H1 (cell line): ENCODE data around the gene TOMM7. TPM values are rescaled to one million over a fixed set of nuclear protein-coding genes. Genes with fewer than 3 reads are reported as not detected.
"Not testable (repeated sequence)": the region's sequence is repeated elsewhere in the genome, so short reads cannot be mapped to it uniquely, and the experiment has no call there.

Experiments
- CTCF ChIA-PET: fragments of 300-600 bp; sonication (Branson Sonifier 250); formaldehyde crosslinking; loops from one replicate; lab custom pipeline; 2021; ENCODE audit not compliant: partially characterized antibody; lab: Charles Lee
- POLR2A ChIA-PET: fragments of 300-600 bp; sonication (Branson Sonifier 250); formaldehyde crosslinking; loops from one replicate; lab custom pipeline; 2021; ENCODE audit warnings: inconsistent platforms; ENCODE audit not compliant: partially characterized antibody; lab: Charles Lee
- DNase-seq, 2 experiments: peaks; one replicate each; pipeline versions ENCODE4 v3.0.0 to v3.0.0-alpha.2; 2010 to 2022; ENCODE audit warnings: low spot score in 2 of 2, low read depth in 1 of 2, mixed read lengths in 1 of 2
- FAIRE-seq: peaks from 2 replicates; lab custom pipeline; 2011; peaks lifted over from hg19 to GRCh38; lab: Jason Lieb, UNC
- H2AFZ ChIP-seq: 2 replicates; pipeline ENCODE4 v1.8.1; 2012; ENCODE audit warnings: low read length, inconsistent platforms
- H2AK5ac ChIP-seq: 2 replicates; pipeline ENCODE4 v1.6.1; 2013; ENCODE audit warnings: low read depth, low read length
- H2BK120ac ChIP-seq: replicated peaks from 2 replicates; pipeline ENCODE3; 2013; ENCODE audit warnings: low read depth, low read length, inconsistent platforms
- H2BK12ac ChIP-seq: 2 replicates; pipeline ENCODE4 v1.6.1; 2013; ENCODE audit warnings: low read depth, low read length
- H2BK15ac ChIP-seq: 2 replicates; pipeline ENCODE4 v1.6.1; 2013; ENCODE audit warnings: low read length
- H2BK20ac ChIP-seq: 2 replicates; pipeline ENCODE4 v1.6.1; 2013; ENCODE audit warnings: low read length
- H2BK5ac ChIP-seq: 2 replicates; pipeline ENCODE4 v1.6.1; 2013; ENCODE audit warnings: low read depth, low read length
- H3K14ac ChIP-seq: 2 replicates; pipeline ENCODE4 v1.6.1; 2013; ENCODE audit warnings: inconsistent platforms; ENCODE audit not compliant: insufficient read length
- H3K18ac ChIP-seq: 2 replicates; pipeline ENCODE4 v1.6.1; 2013; ENCODE audit warnings: low read length; ENCODE audit errors: extremely low read depth
- H3K23ac ChIP-seq: 2 replicates; pipeline ENCODE4 v1.6.1; 2013; ENCODE audit warnings: inconsistent platforms; ENCODE audit not compliant: insufficient read length
- H3K23me2 ChIP-seq: 2 replicates; pipeline ENCODE4 v1.6.1; 2013; ENCODE audit warnings: low read depth, low read length
- H3K27ac ChIP-seq: 2 replicates; pipeline ENCODE4 v1.6.1; 2011; ENCODE audit warnings: low read depth, low read length, inconsistent platforms
- H3K27me3 ChIP-seq, 4 experiments: replicated peaks in 1 of 4; 1 replicate in 1 of 4; 2 replicates in 3 of 4; pipeline versions ENCODE4 v1.6.1 to v1.8.1; 2011 to 2013; ENCODE audit warnings: low read length in 3 of 4, mild to moderate bottlenecking in 3 of 4, inconsistent platforms in 2 of 4, mixed read lengths in 2 of 4, moderate library complexity in 1 of 4; ENCODE audit not compliant: control insufficient read depth in 3 of 4, insufficient read depth in 3 of 4; ENCODE audit errors: extremely low read depth in 1 of 4
- H3K36me3 ChIP-seq, 4 experiments: 2 replicates each; pipeline versions ENCODE4 v1.6.1 to v1.8.1; 2011 to 2013; ENCODE audit warnings: mild to moderate bottlenecking in 4 of 4, low read length in 3 of 4, moderate library complexity in 2 of 4, control low read depth in 1 of 4, inconsistent platforms in 1 of 4; ENCODE audit not compliant: insufficient read depth in 4 of 4, control insufficient read depth in 2 of 4
- H3K4ac ChIP-seq: replicated peaks from 2 replicates; pipeline ENCODE3; 2013; ENCODE audit warnings: low read length, low read depth, mixed read lengths, inconsistent platforms; ENCODE audit not compliant: insufficient read length
- H3K4me1 ChIP-seq, 4 experiments: replicated peaks in 1 of 4; 1 replicate in 1 of 4; 2 replicates in 3 of 4; pipeline versions ENCODE4 v1.6.1 to v1.8.1; 2011 to 2013; ENCODE audit warnings: low read length in 3 of 4, inconsistent platforms in 2 of 4, mixed read lengths in 1 of 4; ENCODE audit not compliant: insufficient read depth in 4 of 4, control insufficient read depth in 3 of 4
- H3K4me2 ChIP-seq, 2 experiments: 2 replicates each; pipeline versions ENCODE4 v1.6.1 to v1.8.1; 2011 to 2013; ENCODE audit warnings: low read depth in 2 of 2, low read length in 2 of 2, control low read depth in 1 of 2, inconsistent platforms in 1 of 2, mild to moderate bottlenecking in 1 of 2; ENCODE audit not compliant: insufficient read depth in 1 of 2
- H3K4me3 ChIP-seq, 4 experiments: fragments of 200-600, 300-600 bp in 1 of 4; sonication (generic), shearing (Covaris generic), sonication (Bioruptor Twin) in 1 of 4; 2 replicates each; pipeline versions ENCODE4 v1.5.1 to v1.8.1; 2011 to 2016; ENCODE audit warnings: low read length in 4 of 4, low read depth in 3 of 4, control low read depth in 2 of 4, inconsistent platforms in 2 of 4, mild to moderate bottlenecking in 2 of 4, mixed read lengths in 1 of 4, moderate library complexity in 1 of 4; ENCODE audit not compliant: insufficient read depth in 2 of 4; ENCODE audit errors: extremely low read depth in 1 of 4
- H3K56ac ChIP-seq: replicated peaks from 2 replicates; pipeline ENCODE3; 2013; ENCODE audit warnings: low read depth, mild to moderate bottlenecking, mixed read lengths, low read length, inconsistent platforms; ENCODE audit not compliant: insufficient read length
- H3K79me1 ChIP-seq: 2 replicates; pipeline ENCODE4 v1.6.1; 2013; ENCODE audit warnings: low read depth, low read length, control low read depth
- H3K79me2 ChIP-seq, 2 experiments: 2 replicates each; pipeline versions ENCODE4 v1.6.1 to v1.8.1; 2012 to 2013; ENCODE audit warnings: low read length in 2 of 2, mild to moderate bottlenecking in 2 of 2, inconsistent platforms in 1 of 2; ENCODE audit not compliant: insufficient read depth in 2 of 2, control insufficient read depth in 1 of 2
- H3K9ac ChIP-seq, 4 experiments: replicated peaks in 1 of 4; 1 replicate in 1 of 4; 2 replicates in 3 of 4; pipeline versions ENCODE4 v1.6.1 to v1.8.1; 2011 to 2013; ENCODE audit warnings: low read depth in 3 of 4, low read length in 3 of 4, control low read depth in 2 of 4, mild to moderate bottlenecking in 2 of 4, moderate library complexity in 2 of 4, inconsistent platforms in 1 of 4; ENCODE audit errors: extremely low read depth in 1 of 4
- H3K9me3 ChIP-seq, 2 experiments: 2 replicates each; pipeline versions ENCODE4 v1.6.1 to v1.8.1; 2012 to 2013; ENCODE audit warnings: mild to moderate bottlenecking in 2 of 2, moderate library complexity in 2 of 2, control low read depth in 1 of 2, inconsistent platforms in 1 of 2, low read depth in 1 of 2, low read length in 1 of 2, mixed read lengths in 1 of 2; ENCODE audit not compliant: insufficient read depth in 2 of 2
- H4K20me1 ChIP-seq, 2 experiments: replicated peaks in 1 of 2; 2 replicates each; pipeline versions ENCODE3 to v1.8.1; 2011 to 2013; ENCODE audit warnings: inconsistent platforms in 2 of 2, low read length in 2 of 2, mild to moderate bottlenecking in 1 of 2; ENCODE audit not compliant: insufficient read depth in 2 of 2, control insufficient read depth in 1 of 2
- H4K5ac ChIP-seq: 2 replicates; pipeline ENCODE4 v1.6.1; 2013; ENCODE audit warnings: low read length, low read depth, mixed read lengths, inconsistent platforms; ENCODE audit not compliant: insufficient read length
- H4K8ac ChIP-seq: 2 replicates; pipeline ENCODE4 v1.8.0; 2013; ENCODE audit warnings: mild to moderate bottlenecking, moderate library complexity, low read length, inconsistent platforms; ENCODE audit not compliant: insufficient read depth; ENCODE audit errors: extremely low read depth
- H4K91ac ChIP-seq: replicated peaks from 2 replicates; pipeline ENCODE3; 2013; ENCODE audit warnings: low read length, mixed read lengths, inconsistent platforms; ENCODE audit not compliant: insufficient read length
- WGBS, 2 experiments: shearing (Covaris generic) in 1 of 2; methylation state at CpG; one replicate each; pipeline versions ENCODE4 v1.1.6 to v1.1.7; 2013 to 2015; ENCODE audit warnings: low lambda C conversion rate in 2 of 2, mixed read lengths in 2 of 2, inconsistent platforms in 1 of 2, low coverage in 1 of 2, missing lambda C conversion rate in 1 of 2; ENCODE audit not compliant: insufficient replicate concordance in 2 of 2, insufficient coverage in 1 of 2, insufficient read length in 1 of 2; ENCODE audit errors: extremely low coverage in 1 of 2, missing lambda C conversion rate in 1 of 2; 5-methylcytosine and 5-hydroxymethylcytosine counted together
- polyA plus RNA-seq, 7 experiments: library from polyadenylated mRNA; depleted of rRNA in 3 of 7; stranded (reverse) in 5 of 7; unstranded in 2 of 7; fragments of >200 nt in 5 of 7; fragments of 200-250 nt in 2 of 7; gene quantifications; 1 replicate in 5 of 7; 2 replicates in 1 of 7; 4 replicates in 1 of 7; pipeline versions ENCODE4 v1.2.1 to v1.2.3, GENCODE V29; 2011 to 2013; ENCODE audit warnings: missing spikeins in 2 of 7, mixed read lengths in 2 of 7
- total RNA-seq: library from RNA; stranded (reverse); fragmentation: NEBNext Ultra II Directional; extraction: Animal tissue kit (Norgen Biotek cat#: 25700); gene quantifications from 2 replicates; pipeline ENCODE4 v1.2.1, GENCODE V29; 2021

Gene TOMM7
- total and polyA plus RNA-seq, 2 of the 8 experiments (the other 6 are each of a cell fraction or from before 2014, with no cell fraction given), result 389 to 508 TPM

- not testable (repeated sequence) for H3K79me1 ChIP-seq, H4K91ac ChIP-seq, H2BK5ac ChIP-seq, H2BK120ac ChIP-seq, H3K9ac ChIP-seq, H3K4ac ChIP-seq, H3K56ac ChIP-seq, H4K8ac ChIP-seq, FAIRE-seq, H3K27me3 ChIP-seq, H2BK12ac ChIP-seq, H3K14ac ChIP-seq, H2AFZ ChIP-seq, DNase-seq, H3K23me2 ChIP-seq, H2AK5ac ChIP-seq, H3K36me3 ChIP-seq, H4K20me1 ChIP-seq, H3K23ac ChIP-seq, H2BK20ac ChIP-seq, H3K27ac ChIP-seq, H3K18ac ChIP-seq, H3K79me2 ChIP-seq, H2BK15ac ChIP-seq, H3K4me3 ChIP-seq, H3K9me3 ChIP-seq, H4K5ac ChIP-seq, H3K4me1 ChIP-seq, H3K4me2 ChIP-seq
- WGBS, 2 experiments, result 92% methylated on average over 2 of the region's 2 CpGs; no CpG with 5 or more reads in 1 of the 2 experiments
- ChIA-PET CTCF (interaction anchor here (0.7 to 1.2 kb wide), 2 partner anchors 19 to 102 kb away, joined by 3 to 4 read pairs; no protein-coding TSS in a partner anchor), POLR2A (interaction anchor here (0.7 kb wide), 1 partner anchor 34 kb away, joined by 4 read pairs; no protein-coding TSS in a partner anchor)
These were observed 13.9 kb upstream of the TOMM7 start for GRCh38 chr7:22836506-22836905.
